B cell (primary cell): ENCODE data around the gene ATP6V1G2.

Experiments
- EZH2 ChIP-seq: IDR thresholded peaks from 2 replicates; pipeline ENCODE4 v1.6.1; 2012; ENCODE audit warnings: borderline replicate concordance, low read depth, mild to moderate bottlenecking, moderate library complexity, low read length; ENCODE audit not compliant: insufficient read depth, poor library complexity, severe bottlenecking
- TF ChIP-seq, protein P1 (sequence below): fragments of 200-600 bp; IDR thresholded peaks from one replicate; pipeline ENCODE4 v1.8.0; 2022; ENCODE audit warnings: antibody characterized with exemption, mild to moderate bottlenecking

DNA sequence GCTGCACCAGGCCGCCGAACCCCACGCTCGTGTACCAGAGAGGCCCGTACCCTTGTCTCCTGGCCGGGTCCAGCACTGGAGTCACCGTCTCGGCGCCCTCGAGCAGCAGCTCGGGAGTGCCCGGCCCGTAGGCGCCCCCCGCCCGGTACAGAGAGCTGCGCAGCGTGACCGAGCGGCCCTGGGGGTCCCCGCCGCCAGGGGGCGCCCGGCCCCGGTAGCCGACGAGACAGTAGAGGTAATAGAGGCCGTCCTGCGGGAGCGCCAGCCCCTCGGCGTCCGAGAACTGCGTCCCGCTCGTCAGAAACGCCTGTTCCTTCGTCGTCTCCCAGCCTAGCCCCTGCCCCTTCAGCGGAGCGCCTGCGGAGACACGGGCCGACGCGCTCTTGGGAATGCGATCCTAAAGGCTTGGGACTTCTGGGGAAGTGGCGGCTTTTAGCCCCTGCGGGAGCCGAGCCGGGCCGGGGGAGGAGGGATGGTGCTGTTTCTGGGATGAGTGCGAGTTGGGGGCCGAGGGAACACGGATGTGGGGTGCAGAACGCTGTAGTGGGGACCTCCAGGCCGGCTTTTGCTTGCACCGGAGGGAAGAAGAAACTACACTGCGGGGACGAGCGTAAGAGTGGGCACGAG lies 34.5 kb upstream of the ATP6V1G2 start:
- no peak for TF ChIP-seq EZH2
- TF ChIP-seq, protein P1, sequence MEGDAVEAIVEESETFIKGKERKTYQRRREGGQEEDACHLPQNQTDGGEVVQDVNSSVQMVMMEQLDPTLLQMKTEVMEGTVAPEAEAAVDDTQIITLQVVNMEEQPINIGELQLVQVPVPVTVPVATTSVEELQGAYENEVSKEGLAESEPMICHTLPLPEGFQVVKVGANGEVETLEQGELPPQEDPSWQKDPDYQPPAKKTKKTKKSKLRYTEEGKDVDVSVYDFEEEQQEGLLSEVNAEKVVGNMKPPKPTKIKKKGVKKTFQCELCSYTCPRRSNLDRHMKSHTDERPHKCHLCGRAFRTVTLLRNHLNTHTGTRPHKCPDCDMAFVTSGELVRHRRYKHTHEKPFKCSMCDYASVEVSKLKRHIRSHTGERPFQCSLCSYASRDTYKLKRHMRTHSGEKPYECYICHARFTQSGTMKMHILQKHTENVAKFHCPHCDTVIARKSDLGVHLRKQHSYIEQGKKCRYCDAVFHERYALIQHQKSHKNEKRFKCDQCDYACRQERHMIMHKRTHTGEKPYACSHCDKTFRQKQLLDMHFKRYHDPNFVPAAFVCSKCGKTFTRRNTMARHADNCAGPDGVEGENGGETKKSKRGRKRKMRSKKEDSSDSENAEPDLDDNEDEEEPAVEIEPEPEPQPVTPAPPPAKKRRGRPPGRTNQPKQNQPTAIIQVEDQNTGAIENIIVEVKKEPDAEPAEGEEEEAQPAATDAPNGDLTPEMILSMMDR, result peak; percentile 99
